ENCODE data around the gene ATG5. TPM values are rescaled to one million over a fixed set of nuclear protein-coding genes. Genes with fewer than 3 reads are reported as not detected.
A peak's percentile ranks its signal among the peaks of the same experiment; 100 is the strongest.

The ATG5 gene
- total RNA-seq, 1 experiment from 2014 or later, result 35.1 TPM

DNA sequence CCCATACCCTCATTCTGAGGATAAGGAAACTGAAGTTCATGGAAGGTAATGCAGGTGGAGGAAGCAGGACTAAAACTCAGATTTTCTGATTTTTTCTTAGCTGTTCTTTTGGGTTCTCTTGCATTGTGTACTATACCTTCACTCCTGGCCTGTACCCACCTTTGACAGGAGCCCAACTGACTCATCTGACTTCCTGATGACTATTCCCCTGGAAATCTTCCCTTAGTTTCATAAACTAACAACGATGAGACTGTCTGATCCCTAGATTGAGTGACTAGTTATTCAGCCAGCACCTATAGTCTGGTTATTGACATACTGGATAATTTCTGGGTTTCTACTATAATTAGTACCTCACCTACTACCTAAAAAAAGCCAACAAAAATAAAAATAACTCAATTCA is 45.1 kb upstream of the ATG5 start:
- intact Hi-C loops (cut with micrococcal nuclease; ENCODE audit: unreplicated experiment), result loop anchor here (5.0 kb wide), 1 partner anchor 147 kb away; no protein-coding TSS in a partner anchor
- TF ChIP-seq, protein P1, sequence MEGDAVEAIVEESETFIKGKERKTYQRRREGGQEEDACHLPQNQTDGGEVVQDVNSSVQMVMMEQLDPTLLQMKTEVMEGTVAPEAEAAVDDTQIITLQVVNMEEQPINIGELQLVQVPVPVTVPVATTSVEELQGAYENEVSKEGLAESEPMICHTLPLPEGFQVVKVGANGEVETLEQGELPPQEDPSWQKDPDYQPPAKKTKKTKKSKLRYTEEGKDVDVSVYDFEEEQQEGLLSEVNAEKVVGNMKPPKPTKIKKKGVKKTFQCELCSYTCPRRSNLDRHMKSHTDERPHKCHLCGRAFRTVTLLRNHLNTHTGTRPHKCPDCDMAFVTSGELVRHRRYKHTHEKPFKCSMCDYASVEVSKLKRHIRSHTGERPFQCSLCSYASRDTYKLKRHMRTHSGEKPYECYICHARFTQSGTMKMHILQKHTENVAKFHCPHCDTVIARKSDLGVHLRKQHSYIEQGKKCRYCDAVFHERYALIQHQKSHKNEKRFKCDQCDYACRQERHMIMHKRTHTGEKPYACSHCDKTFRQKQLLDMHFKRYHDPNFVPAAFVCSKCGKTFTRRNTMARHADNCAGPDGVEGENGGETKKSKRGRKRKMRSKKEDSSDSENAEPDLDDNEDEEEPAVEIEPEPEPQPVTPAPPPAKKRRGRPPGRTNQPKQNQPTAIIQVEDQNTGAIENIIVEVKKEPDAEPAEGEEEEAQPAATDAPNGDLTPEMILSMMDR (IDR thresholded peaks at IDR 0.05; ENCODE audit: unreplicated experiment), result no peak

DNA sequence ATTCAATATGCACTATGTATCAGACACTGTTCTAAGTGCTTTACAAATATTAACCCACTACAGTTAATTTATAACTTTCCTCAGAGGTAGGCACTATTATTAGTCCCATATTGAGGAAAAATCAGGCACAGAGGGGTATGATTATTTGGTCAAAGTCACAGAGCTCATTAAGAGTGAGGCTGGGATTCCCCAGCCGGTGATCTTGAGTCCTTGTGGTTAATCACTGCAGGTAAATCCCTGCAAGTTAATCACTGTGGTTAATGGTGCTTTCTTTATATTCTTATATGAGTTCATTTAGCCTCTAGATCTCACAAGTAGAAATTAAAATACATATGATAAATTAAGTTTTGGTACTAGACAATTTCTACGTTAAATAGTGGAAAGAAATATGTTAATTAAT is 44.2 kb upstream of the ATG5 start:
- H3K9me3 Mint-ChIP-seq (ENCODE audit: low read depth, unreplicated experiment), result no peaks in the 10 kb centered on the region
- peaks cover 44% of the 10 kb centered on the region for H3K4me1 Mint-ChIP-seq (ENCODE audit: low read depth, unreplicated experiment)
- no peak overlapping the region for H3K27ac Mint-ChIP-seq (ENCODE audit: unreplicated experiment)
- H3K4me3 Mint-ChIP-seq (ENCODE audit: low read depth, unreplicated experiment), result no peak overlapping the region
- intact Hi-C loops (cut with micrococcal nuclease; ENCODE audit: unreplicated experiment), result loop anchor here (5.0 kb wide), 1 partner anchor 148 kb away; no protein-coding TSS in a partner anchor
- peaks cover 4% of the 10 kb centered on the region for H3K36me3 Mint-ChIP-seq (ENCODE audit: insufficient read depth, unreplicated experiment)
- CTCF ChIA-PET, result interaction anchor here (0.6 to 2.9 kb wide), 5 partner anchors 14 to 240 kb away, joined by 3 to 7 read pairs (median 5); no protein-coding TSS in a partner anchor
- no peak for DNase-seq
- no TSS peak for BruUV-seq (replicated peaks)
- no peaks in the 10 kb centered on the region for H3K27me3 Mint-ChIP-seq (ENCODE audit: unreplicated experiment)
- TF ChIP-seq, protein P1 (IDR thresholded peaks at IDR 0.05; ENCODE audit: unreplicated experiment), result no peak

More for the DNA sequence above, 45.1 kb upstream of the ATG5 start:
- Mint-ChIP-seq H3K4me3 (ENCODE audit: low read depth, unreplicated experiment) (no peak overlapping the region), H3K27me3 (ENCODE audit: unreplicated experiment) (no peaks in the 10 kb centered on the region), H3K36me3 (ENCODE audit: insufficient read depth, unreplicated experiment) (peaks cover 4% of the 10 kb centered on the region), H3K27ac (ENCODE audit: unreplicated experiment) (peak overlapping the region; percentile 50), H3K4me1 (ENCODE audit: low read depth, unreplicated experiment) (peaks cover 44% of the 10 kb centered on the region), H3K9me3 (ENCODE audit: low read depth, unreplicated experiment) (no peaks in the 10 kb centered on the region)
- CTCF ChIA-PET, result interaction anchor here (1.5 to 2.9 kb wide), 2 partner anchors 13 to 31 kb away, joined by 5 to 7 read pairs; no protein-coding TSS in a partner anchor
- DNase-seq, result no peak
- no TSS peak for BruUV-seq (replicated peaks)

DNA sequence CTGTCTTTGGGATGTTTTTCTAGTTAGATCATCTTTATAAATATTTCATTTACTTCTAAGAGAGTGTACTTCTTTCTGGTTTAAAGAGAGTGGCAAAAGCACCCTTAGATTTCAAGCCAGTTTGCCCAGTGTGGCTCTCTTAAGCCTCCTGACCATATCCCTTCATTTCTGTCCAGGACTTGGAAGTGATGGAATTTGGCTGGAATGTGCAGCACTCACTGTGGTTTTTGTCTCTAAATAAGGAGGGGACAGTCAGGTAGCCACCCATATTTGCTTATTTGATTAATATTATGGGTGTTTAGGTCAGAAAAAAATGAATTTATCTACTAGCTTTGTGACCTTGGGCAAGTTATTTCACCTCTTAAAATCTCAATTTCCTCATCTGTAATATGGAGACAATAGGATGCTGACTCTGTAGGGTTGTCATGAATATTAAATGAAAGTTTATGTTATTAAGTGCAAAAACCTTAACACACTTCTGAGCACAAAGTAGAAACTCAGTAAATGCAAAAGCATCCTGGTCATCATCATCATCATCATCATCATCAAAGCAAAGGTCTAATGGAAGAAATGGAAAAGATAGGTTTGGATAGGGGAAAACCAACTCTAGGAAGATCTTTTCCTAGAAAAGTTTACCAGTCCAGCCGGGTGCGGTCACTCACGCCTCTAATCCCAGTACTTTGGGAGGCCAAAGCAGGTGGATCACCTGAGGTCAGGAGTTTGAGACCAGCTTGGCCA is 38.0 kb upstream of the ATG5 start:
- CTCF ChIA-PET, result no interaction called here
- DNase-seq, result no peak
- H3K9me3 Mint-ChIP-seq (ENCODE audit: low read depth, unreplicated experiment), result no peaks in the 10 kb centered on the region
- H3K27ac Mint-ChIP-seq (ENCODE audit: unreplicated experiment), result no peak overlapping the region
- H3K4me3 Mint-ChIP-seq (ENCODE audit: low read depth, unreplicated experiment), result no peak overlapping the region
- TF ChIP-seq, protein P1 (IDR thresholded peaks at IDR 0.05; ENCODE audit: unreplicated experiment), result no peak
- H3K4me1 Mint-ChIP-seq (ENCODE audit: low read depth, unreplicated experiment), result peaks cover 13% of the 10 kb centered on the region
- peaks cover 24% of the 10 kb centered on the region for H3K36me3 Mint-ChIP-seq (ENCODE audit: insufficient read depth, unreplicated experiment)
- no peaks in the 10 kb centered on the region for H3K27me3 Mint-ChIP-seq (ENCODE audit: unreplicated experiment)
- intact Hi-C loops (cut with micrococcal nuclease; ENCODE audit: unreplicated experiment), result no loop called here
- no TSS peak for BruUV-seq (replicated peaks)

DNA sequence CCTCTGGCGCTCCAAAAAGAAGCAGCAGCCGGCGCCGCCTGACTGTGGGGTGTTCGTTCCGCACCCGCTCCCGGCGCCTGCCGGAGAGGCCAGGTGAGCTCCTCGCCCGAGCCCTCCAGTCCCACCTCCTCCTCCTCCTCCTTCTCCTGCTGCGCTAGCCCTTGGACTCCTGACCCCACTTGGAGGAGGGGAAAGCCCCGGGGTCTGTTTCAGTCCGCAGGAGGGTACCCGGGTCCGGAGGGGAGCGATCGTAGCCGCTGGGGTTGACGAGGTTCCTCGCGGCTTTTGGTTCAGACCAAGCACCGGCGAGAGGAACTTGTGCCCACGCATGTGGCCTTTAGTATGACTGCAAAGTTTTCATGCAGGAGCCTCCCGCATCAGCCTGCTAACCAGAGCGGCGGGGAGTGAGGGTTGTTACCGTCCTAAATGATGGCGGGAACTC is 35.5 kb upstream of the ATG5 start:
- intact Hi-C loops (cut with micrococcal nuclease; ENCODE audit: unreplicated experiment), result loop anchor here (2.0 kb wide), 1 partner anchor 84 kb away; no protein-coding TSS in a partner anchor
- CTCF ChIA-PET, result interaction anchor here (0.6 to 1.9 kb wide), 9 partner anchors 8 to 667 kb away, joined by 3 to 10 read pairs (median 3); partner anchors contain the start of gene MTRES1
- H3K9me3 Mint-ChIP-seq (ENCODE audit: low read depth, unreplicated experiment), result no peaks in the 10 kb centered on the region
- H3K27me3 Mint-ChIP-seq (ENCODE audit: unreplicated experiment), result no peaks in the 10 kb centered on the region
- H3K4me1 Mint-ChIP-seq (ENCODE audit: low read depth, unreplicated experiment), result peaks cover 13% of the 10 kb centered on the region
- H3K36me3 Mint-ChIP-seq (ENCODE audit: insufficient read depth, unreplicated experiment), result peaks cover 20% of the 10 kb centered on the region
- H3K4me3 Mint-ChIP-seq (ENCODE audit: low read depth, unreplicated experiment), result peak overlapping the region; percentile 92
- no TSS peak for BruUV-seq (replicated peaks)
- DNase-seq, result peak; percentile 48
- TF ChIP-seq, protein P1 (IDR thresholded peaks at IDR 0.05; ENCODE audit: unreplicated experiment), result no peak
- H3K27ac Mint-ChIP-seq (ENCODE audit: unreplicated experiment), result no peak overlapping the region

Data from Calu3 (cell line).